Hepatocyte (in vitro differentiated cells): ENCODE results near the gene ARFIP1. TPM values are rescaled to one million over a fixed set of nuclear protein-coding genes. Genes with fewer than 3 reads are reported as not detected.

Source experiments
- DNase-seq: peaks from one replicate; pipeline ENCODE4 v3.0.0-alpha.2; 2016; ENCODE audit warnings: low spot score
- H2AFZ ChIP-seq: fragments of 200-600 bp; sonication (generic); 2 replicates; pipeline ENCODE4 v1.6.0; 2016; ENCODE audit warnings: antibody characterized with exemption, mild to moderate bottlenecking
- H3K27ac ChIP-seq: fragments of 200-600 bp; sonication (generic); 2 replicates; pipeline ENCODE4 v1.5.1; 2016; ENCODE audit warnings: mild to moderate bottlenecking
- H3K27me3 ChIP-seq: fragments of 200-600 bp; sonication (generic); 2 replicates; pipeline ENCODE4 v1.6.1; 2016
- H3K36me3 ChIP-seq: fragments of 200-600 bp; sonication (generic); replicated peaks from 2 replicates; pipeline ENCODE4 v1.5.1; 2016; ENCODE audit warnings: low read depth; ENCODE audit not compliant: insufficient read depth
- H3K4me1 ChIP-seq: fragments of 200-600 bp; sonication (generic); 2 replicates; pipeline ENCODE4 v1.5.1; 2016; ENCODE audit warnings: mild to moderate bottlenecking, moderate library complexity; ENCODE audit not compliant: insufficient read depth
- H3K4me2 ChIP-seq: fragments of 200-600 bp; sonication (generic); 2 replicates; pipeline ENCODE4 v1.6.0; 2016
- H3K4me3 ChIP-seq: fragments of 200-600 bp; sonication (generic); 2 replicates; pipeline ENCODE4 v1.5.1; 2016; ENCODE audit warnings: mild to moderate bottlenecking
- H3K79me2 ChIP-seq: fragments of 200-600 bp; sonication (generic); 2 replicates; pipeline ENCODE4 v1.6.0; 2017; ENCODE audit warnings: mild to moderate bottlenecking
- H3K9me2 ChIP-seq: fragments of 200-600 bp; sonication (generic); replicated peaks from 2 replicates; pipeline ENCODE4 v1.6.0; 2017; ENCODE audit warnings: mild to moderate bottlenecking; ENCODE audit not compliant: insufficient read depth
- H3K9me3 ChIP-seq: fragments of 200-600 bp; sonication (generic); 2 replicates; pipeline ENCODE4 v1.5.1; 2016; ENCODE audit warnings: low read depth, mild to moderate bottlenecking
- H4K20me1 ChIP-seq: fragments of 200-600 bp; sonication (generic); 2 replicates; pipeline ENCODE4 v1.6.0; 2016; ENCODE audit warnings: mild to moderate bottlenecking; ENCODE audit not compliant: insufficient read depth, poor library complexity, severe bottlenecking
- EZH2 ChIP-seq: fragments of 200-600 bp; sonication (generic); IDR thresholded peaks from 2 replicates; pipeline ENCODE4 v1.6.1; 2016; ENCODE audit warnings: antibody characterized with exemption, mild to moderate bottlenecking, borderline replicate concordance
- EZH2phosphoT487 ChIP-seq: fragments of 200-600 bp; sonication (generic); IDR thresholded peaks from one replicate; pipeline ENCODE4 v1.6.1; 2018; ENCODE audit warnings: antibody characterized with exemption, mild to moderate bottlenecking, low read depth, moderate library complexity; ENCODE audit not compliant: unreplicated experiment, severe bottlenecking
- WGBS: methylation state at CpG from one replicate; pipeline ENCODE4 v1.1.6; 2016; ENCODE audit warnings: low lambda C conversion rate; ENCODE audit errors: missing lambda C conversion rate; 5-methylcytosine and 5-hydroxymethylcytosine counted together
- polyA plus RNA-seq: library from polyadenylated mRNA; unstranded; fragments of >200 nt; fragmentation: Nextera tagmentation; extraction: Ambion mirVana; gene quantifications from 2 replicates; pipeline ENCODE4 v1.2.1, GENCODE V29; 2016
- total RNA-seq: library from RNA; depleted of rRNA; stranded (reverse); fragments of >200 nt; gene quantifications from 2 replicates; pipeline ENCODE4 v1.2.3, GENCODE V29; 2014
- TF ChIP-seq, protein P1 (sequence below): fragments of 200-600 bp; sonication (generic); IDR thresholded peaks from 2 replicates; pipeline ENCODE4 v1.5.1; 2016; ENCODE audit warnings: antibody characterized with exemption, mild to moderate bottlenecking; ENCODE audit not compliant: poor library complexity

ARFIP1 gene
- total and polyA plus RNA-seq, 2 experiments from 2014 or later = 21.7 to 39.1 TPM

- Histone ChIP-seq H3K27ac (no peak overlapping the region), H4K20me1 (no peaks in the 10 kb centered on the region), H3K4me3 (no peak overlapping the region), H3K4me1 (no peaks in the 10 kb centered on the region), H3K36me3 (no peaks in the 10 kb centered on the region), H2AFZ (no peak overlapping the region), H3K27me3 (no peaks in the 10 kb centered on the region), H3K4me2 (no peak overlapping the region), H3K9me3 (no peaks in the 10 kb centered on the region), H3K79me2 (no peaks in the 10 kb centered on the region), H3K9me2 (no peaks in the 10 kb centered on the region)
- no peak for DNase-seq
- no peak for TF ChIP-seq EZH2phosphoT487
- no peak for TF ChIP-seq EZH2
These were observed 120.6 kb downstream of the ARFIP1 start for GRCh38 chr4:152900395-152900794.

DNA sequence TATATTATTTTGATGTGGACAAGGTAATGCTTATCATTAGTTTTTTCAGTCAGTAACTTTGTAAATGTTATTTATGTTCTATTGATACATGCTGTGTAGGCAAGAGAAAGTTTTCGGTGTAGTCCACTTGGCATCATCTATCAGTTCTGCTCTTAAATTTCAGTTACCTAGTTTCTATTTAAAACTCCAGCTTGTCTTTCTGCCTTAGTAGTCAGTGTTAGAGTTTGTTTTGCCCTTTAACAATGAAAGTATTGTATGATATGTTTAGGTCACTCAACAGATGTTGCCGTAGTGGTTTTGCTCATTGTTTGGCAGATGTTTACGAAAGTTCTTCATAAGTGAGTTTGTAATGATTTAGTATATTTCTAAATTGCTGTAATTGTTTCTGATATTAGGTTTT is 121.5 kb downstream of the ARFIP1 start:
- Histone ChIP-seq H3K27ac (no peak overlapping the region), H3K9me3 (no peaks in the 10 kb centered on the region), H3K4me2 (no peak overlapping the region), H4K20me1 (no peaks in the 10 kb centered on the region), H3K27me3 (no peaks in the 10 kb centered on the region), H3K79me2 (no peaks in the 10 kb centered on the region), H3K9me2 (no peaks in the 10 kb centered on the region), H3K4me3 (no peak overlapping the region), H3K4me1 (no peaks in the 10 kb centered on the region), H3K36me3 (no peaks in the 10 kb centered on the region), H2AFZ (no peak overlapping the region)
- no peak for DNase-seq
- no peak for TF ChIP-seq EZH2
- TF ChIP-seq EZH2phosphoT487 = no peak
- TF ChIP-seq, protein P1, sequence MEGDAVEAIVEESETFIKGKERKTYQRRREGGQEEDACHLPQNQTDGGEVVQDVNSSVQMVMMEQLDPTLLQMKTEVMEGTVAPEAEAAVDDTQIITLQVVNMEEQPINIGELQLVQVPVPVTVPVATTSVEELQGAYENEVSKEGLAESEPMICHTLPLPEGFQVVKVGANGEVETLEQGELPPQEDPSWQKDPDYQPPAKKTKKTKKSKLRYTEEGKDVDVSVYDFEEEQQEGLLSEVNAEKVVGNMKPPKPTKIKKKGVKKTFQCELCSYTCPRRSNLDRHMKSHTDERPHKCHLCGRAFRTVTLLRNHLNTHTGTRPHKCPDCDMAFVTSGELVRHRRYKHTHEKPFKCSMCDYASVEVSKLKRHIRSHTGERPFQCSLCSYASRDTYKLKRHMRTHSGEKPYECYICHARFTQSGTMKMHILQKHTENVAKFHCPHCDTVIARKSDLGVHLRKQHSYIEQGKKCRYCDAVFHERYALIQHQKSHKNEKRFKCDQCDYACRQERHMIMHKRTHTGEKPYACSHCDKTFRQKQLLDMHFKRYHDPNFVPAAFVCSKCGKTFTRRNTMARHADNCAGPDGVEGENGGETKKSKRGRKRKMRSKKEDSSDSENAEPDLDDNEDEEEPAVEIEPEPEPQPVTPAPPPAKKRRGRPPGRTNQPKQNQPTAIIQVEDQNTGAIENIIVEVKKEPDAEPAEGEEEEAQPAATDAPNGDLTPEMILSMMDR = no peak
- 87% methylated on average over 3 of the region's 3 CpGs for WGBS

DNA sequence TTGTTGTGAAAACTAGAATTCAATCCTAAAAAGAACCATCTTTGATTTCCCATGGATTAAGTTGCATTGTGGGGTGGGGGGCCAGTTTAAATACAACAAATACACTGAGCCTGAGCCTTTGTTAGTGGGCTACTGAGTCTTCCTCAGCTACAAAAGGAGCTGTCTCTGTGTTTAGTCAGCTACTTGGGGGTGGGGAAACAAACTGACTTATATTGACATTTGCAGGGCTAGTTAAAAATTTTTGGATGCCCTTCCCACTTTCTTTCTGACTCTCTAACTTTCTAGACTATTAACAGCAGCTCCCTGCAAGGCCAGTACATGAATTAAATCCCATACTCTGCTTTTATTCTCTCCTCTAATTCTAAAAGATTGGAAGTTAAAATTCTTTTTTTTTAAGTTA is 123.9 kb downstream of the ARFIP1 start:
- no peaks in the 10 kb centered on the region for H3K9me2 ChIP-seq
- no peaks in the 10 kb centered on the region for H4K20me1 ChIP-seq
- H3K27ac ChIP-seq = no peak overlapping the region
- no peaks in the 10 kb centered on the region for H3K9me3 ChIP-seq
- no peak overlapping the region for H3K4me2 ChIP-seq
- H3K4me1 ChIP-seq = no peaks in the 10 kb centered on the region
- no peak for DNase-seq
- TF ChIP-seq, protein P1 = no peak
- H2AFZ ChIP-seq = no peak overlapping the region
- no peaks in the 10 kb centered on the region for H3K79me2 ChIP-seq
- no peak overlapping the region for H3K4me3 ChIP-seq
- H3K27me3 ChIP-seq = no peaks in the 10 kb centered on the region
- H3K36me3 ChIP-seq = no peaks in the 10 kb centered on the region

DNA sequence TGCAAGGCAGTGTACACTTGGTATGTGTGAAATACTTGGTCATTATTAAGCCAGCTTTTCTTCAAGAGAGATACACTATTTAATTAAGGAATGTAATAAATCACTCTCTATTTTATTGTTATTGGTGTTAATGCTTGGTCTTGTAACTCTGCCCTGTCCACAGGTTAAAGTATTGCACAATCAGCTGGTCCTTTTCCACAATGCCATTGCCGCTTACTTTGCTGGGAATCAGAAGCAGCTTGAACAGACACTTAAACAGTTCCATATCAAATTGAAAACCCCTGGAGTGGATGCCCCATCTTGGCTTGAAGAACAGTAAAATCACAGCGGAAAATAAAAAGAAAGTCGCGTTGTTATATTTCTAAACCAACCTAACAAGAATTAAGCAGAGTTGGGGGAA is 130.1 kb downstream of the ARFIP1 start:
- WGBS = 97% methylated on average over 4 of the region's 4 CpGs
- Histone ChIP-seq H4K20me1 (no peaks in the 10 kb centered on the region), H3K79me2 (no peaks in the 10 kb centered on the region), H3K9me3 (no peaks in the 10 kb centered on the region), H3K4me2 (no peak overlapping the region), H3K36me3 (no peaks in the 10 kb centered on the region), H3K9me2 (no peaks in the 10 kb centered on the region), H2AFZ (no peak overlapping the region), H3K4me1 (no peaks in the 10 kb centered on the region), H3K27me3 (no peaks in the 10 kb centered on the region), H3K27ac (no peak overlapping the region), H3K4me3 (no peak overlapping the region)
- no peak for DNase-seq
- no peak for TF ChIP-seq EZH2
- no peak for TF ChIP-seq EZH2phosphoT487
- TF ChIP-seq, protein P1 = no peak
